ENCODE measurements around the gene GLT8D2. TPM values are rescaled to one million over a fixed set of nuclear protein-coding genes. Genes with fewer than 3 reads are reported as not detected.

The GLT8D2 gene
- total and polyA plus RNA-seq, 2 of the 13 experiments (the other 11 are each of a cell fraction or from before 2014, with no cell fraction given), result not detected

DNA sequence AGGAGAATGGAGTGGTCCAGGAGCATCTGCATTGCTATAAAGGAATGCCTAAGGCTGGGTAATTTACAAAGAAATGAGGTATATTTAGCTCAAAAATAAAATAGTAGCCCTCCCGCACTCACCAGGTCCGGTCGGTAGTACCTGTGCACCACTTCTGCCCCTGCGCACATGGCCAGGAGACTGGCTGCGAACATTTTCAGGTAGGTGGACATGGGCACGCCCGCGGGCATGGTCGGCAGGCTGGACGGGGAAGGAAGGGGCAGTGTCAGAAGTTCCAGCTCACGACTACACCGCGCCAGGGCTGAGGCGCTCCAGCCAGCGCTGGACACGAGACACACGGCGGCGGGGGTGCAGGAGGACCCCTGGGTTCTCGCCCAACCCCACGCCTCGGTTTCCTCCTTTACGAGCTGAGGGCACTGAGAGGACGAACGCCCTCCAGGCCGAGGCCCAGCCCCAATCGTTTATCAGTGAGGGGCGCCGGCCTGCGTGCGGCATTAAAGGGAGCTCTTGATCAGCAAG is 93.4 kb downstream of the GLT8D2 start (continued):
- no peak for TF ChIP-seq TFE3 (CRISPR knock-in tag; IDR thresholded peaks at IDR 0.05)
- TF ChIP-seq, protein P1, sequence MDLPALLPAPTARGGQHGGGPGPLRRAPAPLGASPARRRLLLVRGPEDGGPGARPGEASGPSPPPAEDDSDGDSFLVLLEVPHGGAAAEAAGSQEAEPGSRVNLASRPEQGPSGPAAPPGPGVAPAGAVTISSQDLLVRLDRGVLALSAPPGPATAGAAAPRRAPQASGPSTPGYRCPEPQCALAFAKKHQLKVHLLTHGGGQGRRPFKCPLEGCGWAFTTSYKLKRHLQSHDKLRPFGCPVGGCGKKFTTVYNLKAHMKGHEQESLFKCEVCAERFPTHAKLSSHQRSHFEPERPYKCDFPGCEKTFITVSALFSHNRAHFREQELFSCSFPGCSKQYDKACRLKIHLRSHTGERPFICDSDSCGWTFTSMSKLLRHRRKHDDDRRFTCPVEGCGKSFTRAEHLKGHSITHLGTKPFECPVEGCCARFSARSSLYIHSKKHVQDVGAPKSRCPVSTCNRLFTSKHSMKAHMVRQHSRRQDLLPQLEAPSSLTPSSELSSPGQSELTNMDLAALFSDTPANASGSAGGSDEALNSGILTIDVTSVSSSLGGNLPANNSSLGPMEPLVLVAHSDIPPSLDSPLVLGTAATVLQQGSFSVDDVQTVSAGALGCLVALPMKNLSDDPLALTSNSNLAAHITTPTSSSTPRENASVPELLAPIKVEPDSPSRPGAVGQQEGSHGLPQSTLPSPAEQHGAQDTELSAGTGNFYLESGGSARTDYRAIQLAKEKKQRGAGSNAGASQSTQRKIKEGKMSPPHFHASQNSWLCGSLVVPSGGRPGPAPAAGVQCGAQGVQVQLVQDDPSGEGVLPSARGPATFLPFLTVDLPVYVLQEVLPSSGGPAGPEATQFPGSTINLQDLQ (CRISPR knock-in tag; IDR thresholded peaks at IDR 0.05), result no peak
- TF ChIP-seq ZNF562 (CRISPR knock-in tag; IDR thresholded peaks at IDR 0.05; ENCODE audit: borderline replicate concordance), result no peak
- TF ChIP-seq, protein P2, sequence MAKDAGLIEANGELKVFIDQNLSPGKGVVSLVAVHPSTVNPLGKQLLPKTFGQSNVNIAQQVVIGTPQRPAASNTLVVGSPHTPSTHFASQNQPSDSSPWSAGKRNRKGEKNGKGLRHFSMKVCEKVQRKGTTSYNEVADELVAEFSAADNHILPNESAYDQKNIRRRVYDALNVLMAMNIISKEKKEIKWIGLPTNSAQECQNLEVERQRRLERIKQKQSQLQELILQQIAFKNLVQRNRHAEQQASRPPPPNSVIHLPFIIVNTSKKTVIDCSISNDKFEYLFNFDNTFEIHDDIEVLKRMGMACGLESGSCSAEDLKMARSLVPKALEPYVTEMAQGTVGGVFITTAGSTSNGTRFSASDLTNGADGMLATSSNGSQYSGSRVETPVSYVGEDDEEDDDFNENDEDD (CRISPR knock-in tag; IDR thresholded peaks at IDR 0.05; ENCODE audit: borderline replicate concordance), result no peak
- no peak for TF ChIP-seq BCLAF1 (IDR thresholded peaks at IDR 0.05)
- TF ChIP-seq POLR2AphosphoS2 (IDR thresholded peaks at IDR 0.05; ENCODE audit: low read depth, low read length), result no peak
- TF ChIP-seq ZNF24 (IDR thresholded peaks at IDR 0.05), result no peak
- no peak for TF ChIP-seq ZNF737 (CRISPR knock-in tag; IDR thresholded peaks at IDR 0.05; ENCODE audit: borderline replicate concordance)
- TF ChIP-seq NR2C2 (CRISPR knock-in tag; IDR thresholded peaks at IDR 0.05; ENCODE audit: borderline replicate concordance), result no peak
- no peak for TF ChIP-seq ZNF703 (CRISPR knock-in tag; IDR thresholded peaks at IDR 0.05; ENCODE audit: borderline replicate concordance)
- TF ChIP-seq GLI4 (CRISPR knock-in tag; IDR thresholded peaks at IDR 0.05; ENCODE audit: borderline replicate concordance), result 0 out of 2 replicates have a peak, but pooled peaks have one; percentile 2
- TF ChIP-seq, protein P3, sequence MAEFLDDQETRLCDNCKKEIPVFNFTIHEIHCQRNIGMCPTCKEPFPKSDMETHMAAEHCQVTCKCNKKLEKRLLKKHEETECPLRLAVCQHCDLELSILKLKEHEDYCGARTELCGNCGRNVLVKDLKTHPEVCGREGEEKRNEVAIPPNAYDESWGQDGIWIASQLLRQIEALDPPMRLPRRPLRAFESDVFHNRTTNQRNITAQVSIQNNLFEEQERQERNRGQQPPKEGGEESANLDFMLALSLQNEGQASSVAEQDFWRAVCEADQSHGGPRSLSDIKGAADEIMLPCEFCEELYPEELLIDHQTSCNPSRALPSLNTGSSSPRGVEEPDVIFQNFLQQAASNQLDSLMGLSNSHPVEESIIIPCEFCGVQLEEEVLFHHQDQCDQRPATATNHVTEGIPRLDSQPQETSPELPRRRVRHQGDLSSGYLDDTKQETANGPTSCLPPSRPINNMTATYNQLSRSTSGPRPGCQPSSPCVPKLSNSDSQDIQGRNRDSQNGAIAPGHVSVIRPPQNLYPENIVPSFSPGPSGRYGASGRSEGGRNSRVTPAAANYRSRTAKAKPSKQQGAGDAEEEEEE (CRISPR knock-in tag; IDR thresholded peaks at IDR 0.05; ENCODE audit: borderline replicate concordance), result no peak
- no peak for TF ChIP-seq ZNF563 (CRISPR knock-in tag; IDR thresholded peaks at IDR 0.05)
- no peak for TF ChIP-seq SMAD9 (CRISPR knock-in tag; IDR thresholded peaks at IDR 0.05)
- no peak for TF ChIP-seq ETV5 (CRISPR knock-in tag; IDR thresholded peaks at IDR 0.05; ENCODE audit: borderline replicate concordance)
- TF ChIP-seq ZBTB49 (CRISPR knock-in tag; IDR thresholded peaks at IDR 0.05; ENCODE audit: borderline replicate concordance), result no peak
- TF ChIP-seq ZFP36L2 (CRISPR knock-in tag; IDR thresholded peaks at IDR 0.05), result no peak
